GM21619 (cell line): ENCODE results near the gene PMEPA1.

Experiments
- ATAC-seq: cut with Tn5 transposase; IDR thresholded peaks from one replicate; pipeline ENCODE4 v1.9.1; 2021; ENCODE audit not compliant: unreplicated experiment

Gene PMEPA1

GRCh38 chr20:57696401-57696961, 13.3 kb downstream of the PMEPA1 start:
- no peak for ATAC-seq

GRCh38 chr20:57695940-57696339, 13.9 kb downstream of the PMEPA1 start:
- no peak for ATAC-seq

DNA sequence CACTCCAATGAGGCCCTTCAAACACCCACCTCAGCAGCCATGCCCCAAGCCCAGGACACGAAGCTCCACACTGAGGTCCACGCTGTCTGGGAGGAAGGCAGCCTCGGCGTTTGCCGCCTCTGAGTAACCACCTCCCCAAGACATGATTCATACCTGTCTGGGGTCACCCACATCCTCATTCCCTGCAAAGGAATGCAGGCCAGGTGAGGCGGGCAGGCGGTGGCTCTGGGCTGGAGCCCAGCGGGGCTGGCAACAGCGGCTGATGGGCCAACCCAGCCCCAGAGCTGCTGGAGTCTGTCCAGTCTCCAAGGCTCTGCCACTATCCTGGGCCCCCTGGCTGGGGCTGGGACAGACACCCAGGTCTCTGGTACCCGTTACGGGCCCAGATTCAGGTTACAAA, 14.8 kb downstream of the PMEPA1 start:
- no peak for ATAC-seq

DNA sequence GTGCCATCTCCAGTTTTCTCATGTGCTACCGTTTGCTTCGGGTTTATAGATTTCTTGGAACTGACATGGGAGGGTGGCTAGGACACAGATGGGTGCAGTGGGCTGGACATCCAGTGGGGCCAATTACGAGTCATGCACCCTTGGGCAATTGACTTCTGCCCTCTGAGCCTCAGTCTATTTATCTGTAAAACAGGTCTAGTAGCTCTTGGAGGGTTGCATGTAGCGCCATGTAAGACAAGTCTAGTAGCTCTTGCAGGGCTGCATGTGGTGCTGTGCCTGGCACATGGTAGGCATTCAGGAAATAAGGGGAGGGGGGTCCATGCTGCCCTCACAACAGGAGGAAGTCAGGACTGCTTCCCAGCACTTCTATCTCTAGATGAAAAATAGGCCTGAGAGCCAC, 15.3 kb downstream of the PMEPA1 start:
- ATAC-seq: no peak

DNA sequence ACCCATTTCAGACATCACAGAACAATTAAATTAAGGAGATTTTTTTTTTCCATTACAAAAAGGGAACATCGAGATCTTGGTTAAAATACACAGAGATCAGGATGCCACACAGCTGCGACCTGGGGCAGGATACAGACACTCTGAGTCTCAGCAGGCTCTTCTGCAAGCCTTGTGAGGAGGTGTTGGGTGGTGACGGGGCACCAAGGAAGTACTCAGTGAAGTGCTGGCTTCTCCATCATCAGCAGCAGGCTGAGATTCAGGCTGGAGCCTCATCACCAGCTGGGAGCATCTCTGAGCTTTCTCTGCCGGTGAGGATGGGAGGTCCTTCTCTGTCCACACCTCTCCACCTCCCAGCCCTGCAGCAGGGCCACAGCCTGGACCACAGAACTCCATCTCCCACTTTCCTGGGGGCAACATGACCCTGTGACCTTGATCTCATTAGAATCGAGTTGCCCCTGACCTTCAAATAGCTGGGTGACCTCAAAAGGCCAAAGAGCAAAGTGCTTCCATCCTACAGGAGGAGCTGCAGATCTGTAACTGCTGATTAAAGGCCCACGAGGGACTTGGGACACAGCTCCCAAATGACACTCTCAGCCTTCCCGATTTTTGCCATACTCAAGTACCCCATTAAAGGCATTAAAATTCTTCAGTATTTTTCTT, 16.0 kb downstream of the PMEPA1 start:
- no peak for ATAC-seq

GRCh38 chr20:57693002-57693582, 16.7 kb downstream of the PMEPA1 start:
- no peak for ATAC-seq

DNA sequence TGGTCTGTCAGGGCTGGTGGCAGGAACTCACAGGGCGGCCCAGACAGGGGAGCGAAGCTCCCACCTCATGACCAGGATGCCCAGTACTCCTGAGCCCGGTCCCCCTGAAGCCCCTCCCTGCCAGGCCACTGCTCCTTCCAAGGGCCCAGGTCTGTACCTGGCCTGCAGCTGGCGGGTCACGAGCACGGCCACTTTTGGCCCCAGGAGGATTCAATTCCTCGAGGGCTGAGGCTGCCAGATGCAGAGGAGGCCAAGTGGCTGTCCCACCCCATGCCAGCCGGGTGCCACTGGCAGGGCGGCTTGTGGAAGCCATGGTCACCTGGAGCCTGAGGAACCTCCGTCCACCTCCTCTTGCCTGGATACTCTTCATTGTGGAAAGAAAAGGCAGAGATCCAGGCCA, 17.4 kb downstream of the PMEPA1 start:
- no peak for ATAC-seq

DNA sequence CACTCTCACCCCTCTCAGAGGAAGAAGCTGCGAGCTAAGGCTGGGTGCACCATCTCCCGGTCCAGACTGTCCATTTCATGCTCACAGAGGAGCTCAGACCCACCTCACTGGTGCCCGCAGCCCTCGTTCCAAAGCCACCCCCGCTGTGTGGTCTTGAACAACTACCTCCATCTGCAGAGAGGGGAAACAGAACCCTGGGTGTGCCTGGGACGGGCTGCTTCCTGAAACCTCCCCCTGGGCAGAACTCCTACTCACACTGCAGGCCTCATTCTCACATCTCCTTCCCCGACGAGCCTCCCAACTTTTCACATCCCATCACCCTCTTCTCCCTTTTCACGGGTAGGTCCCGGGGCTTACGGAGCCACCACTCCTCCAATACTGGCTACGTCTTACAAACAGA, 18.1 kb downstream of the PMEPA1 start:
- ATAC-seq: no peak

- no peak for ATAC-seq
Measured at GRCh38 chr20:57690525-57690924, 19.3 kb downstream of the PMEPA1 start.

GRCh38 chr20:57689745-57690481, 19.9 kb downstream of the PMEPA1 start:
- ATAC-seq: no peak

DNA sequence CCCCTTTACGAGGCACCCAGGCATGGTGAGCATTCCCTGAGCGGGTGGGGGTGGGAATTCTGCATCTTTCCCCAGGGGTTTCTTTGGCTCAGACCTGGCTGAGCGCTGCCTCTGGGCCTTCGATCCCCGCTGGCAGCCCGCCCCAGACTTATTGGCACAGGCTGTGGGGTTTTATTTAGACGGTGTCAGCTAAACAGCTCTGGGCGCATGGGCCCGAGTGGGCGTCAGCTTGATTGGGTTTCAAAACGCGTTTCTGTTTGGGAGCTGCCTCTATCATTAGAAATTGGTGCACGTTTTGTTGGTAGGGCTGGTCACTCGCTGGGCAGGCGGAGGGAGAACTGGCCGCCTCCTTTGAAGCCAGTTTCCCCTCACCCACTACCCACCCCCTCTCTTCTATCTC, 21.0 kb downstream of the PMEPA1 start:
- ATAC-seq: no peak

DNA sequence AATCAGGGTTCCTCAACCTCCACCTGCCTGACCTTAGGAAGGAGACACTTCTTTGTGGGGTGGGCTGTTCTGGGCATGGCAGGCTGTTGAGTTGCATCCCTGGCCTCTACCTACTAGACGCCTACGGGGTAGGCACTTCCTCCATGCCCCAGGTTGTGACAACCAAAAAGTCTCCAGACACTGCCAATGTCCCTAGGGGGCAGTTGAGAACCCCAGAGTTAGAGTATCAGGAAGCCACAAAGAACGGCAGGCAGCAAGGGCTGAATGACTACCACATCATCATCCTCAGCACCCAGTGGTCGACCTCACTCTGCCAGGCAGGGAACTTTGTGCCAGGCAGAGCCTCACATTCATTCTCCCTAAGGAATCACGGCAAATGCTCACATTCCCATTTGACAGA, 21.5 kb downstream of the PMEPA1 start:
- ATAC-seq: no peak

- no peak for ATAC-seq
Measured at GRCh38 chr20:57686931-57687652, 22.7 kb downstream of the PMEPA1 start.

GRCh38 chr20:57685146-57685758, 24.6 kb downstream of the PMEPA1 start:
- ATAC-seq: no peak

DNA sequence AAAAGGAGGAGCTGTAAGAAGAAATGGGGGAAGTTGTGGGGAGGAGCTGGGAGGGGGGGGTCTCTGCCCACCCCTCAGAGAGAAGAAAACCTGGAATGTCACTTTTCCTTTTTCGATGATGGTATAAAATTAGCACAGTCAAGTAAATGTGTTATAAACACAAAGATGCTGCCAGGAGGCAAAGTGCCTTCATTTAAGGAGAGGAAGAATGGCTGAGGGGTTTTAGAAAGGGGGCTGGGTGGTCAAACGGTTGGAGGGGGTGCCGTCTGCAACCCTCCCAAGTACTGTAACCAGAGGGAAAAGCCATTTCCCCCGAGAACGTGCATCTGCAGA, 25.0 kb downstream of the PMEPA1 start:
- ATAC-seq: no peak

DNA sequence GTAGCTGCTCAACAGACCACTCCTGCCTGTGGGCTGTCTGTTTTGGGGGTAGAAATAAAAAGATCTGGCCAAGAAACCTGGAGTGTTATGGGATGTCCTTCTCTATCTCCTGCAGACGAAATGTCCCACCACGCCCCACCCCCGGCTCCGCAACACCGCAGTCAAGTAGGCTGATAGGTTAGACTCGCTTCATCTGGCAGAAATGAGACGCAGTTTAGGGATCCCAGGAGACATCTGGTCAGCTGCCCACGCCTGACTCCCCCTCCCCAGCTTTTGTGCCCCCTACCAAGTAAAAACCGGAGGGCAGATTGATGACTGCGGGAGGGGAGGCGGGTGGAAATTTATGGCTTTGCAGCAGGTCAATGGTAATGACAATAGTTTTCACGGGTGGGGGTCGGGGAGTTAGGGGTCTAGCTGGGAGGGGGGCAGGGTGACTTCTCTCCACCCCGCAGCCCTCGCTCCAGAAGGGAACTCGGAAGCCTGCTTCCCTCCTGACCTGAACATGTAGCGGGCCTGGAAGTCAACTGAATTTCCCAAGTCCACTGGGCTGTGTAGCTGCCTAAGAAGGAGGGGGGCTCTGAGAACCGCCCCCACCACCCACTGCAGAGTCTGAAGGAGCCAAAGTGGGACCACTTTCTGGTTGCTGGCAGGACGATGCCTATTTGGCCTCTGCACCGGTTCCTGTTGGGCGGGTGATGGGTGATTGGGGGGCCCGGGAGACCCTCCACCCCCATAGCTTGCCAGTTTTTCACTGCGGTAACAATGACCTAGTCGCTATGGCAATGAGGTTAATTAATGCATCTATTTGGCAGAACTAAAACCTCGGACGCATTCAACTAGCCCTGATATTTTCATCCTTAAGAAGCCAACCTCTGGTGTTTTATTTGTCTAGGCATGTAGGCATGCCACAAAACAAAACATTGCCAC, 25.7 kb downstream of the PMEPA1 start:
- no peak for ATAC-seq

- ATAC-seq: no peak
Measured at GRCh38 chr20:57683287-57683686, 26.5 kb downstream of the PMEPA1 start.

DNA sequence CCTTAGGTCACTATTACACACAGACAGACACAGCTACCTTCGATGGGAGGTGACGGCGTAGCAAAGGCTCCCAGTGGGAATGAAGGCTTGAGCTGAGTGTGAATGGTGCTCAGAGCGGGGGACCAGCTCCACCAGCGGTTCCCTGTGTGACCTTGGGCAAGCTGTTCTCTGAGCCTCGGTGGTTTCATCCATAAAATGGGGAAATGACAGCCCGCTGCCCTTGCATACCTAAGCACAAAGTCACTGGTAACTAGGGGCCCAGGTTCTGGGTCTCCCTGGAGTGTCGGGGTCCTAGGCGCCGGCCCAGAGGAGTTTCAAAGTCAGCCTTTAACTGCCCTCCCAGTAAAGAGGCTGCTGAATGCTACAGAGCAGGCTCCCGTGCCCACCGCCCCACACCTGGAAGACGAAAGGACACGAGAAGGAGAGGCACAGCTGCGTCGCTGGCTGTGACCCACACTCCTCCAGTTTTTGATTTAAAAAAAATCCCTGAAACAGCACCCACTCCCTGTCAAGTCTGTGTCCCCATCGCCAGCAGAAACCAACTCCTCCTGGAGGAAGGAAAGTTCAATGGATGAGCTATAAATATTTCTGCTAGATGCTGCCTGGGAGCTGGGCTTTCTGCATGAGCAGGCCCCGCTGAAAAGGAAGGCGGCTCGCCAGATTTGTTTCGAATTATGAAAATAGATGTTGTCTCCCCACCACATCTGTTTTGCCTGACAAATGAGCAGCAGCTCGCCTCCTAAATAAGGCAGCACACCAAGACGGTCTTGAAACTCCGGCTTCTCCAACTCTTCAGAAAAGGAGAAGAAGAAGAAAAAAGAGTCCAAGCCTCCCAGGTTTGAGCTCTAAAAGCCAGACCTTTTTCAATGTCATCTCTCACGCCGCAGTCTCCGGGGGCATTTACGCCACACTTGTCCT, 27.4 kb downstream of the PMEPA1 start:
- ATAC-seq: peak; percentile 35
